Measurements from ENCODE around the gene PPP1R13B.

The PPP1R13B gene

GRCh38 chr14:103735815-103736545, 111.4 kb downstream of the PPP1R13B start:
- H3K4me3 ChIP-seq (ENCODE audit: low read depth, low read length) = no peak overlapping the region
- DNase-seq (ENCODE audit: low read depth) = no peak
- TF ChIP-seq, protein P1, sequence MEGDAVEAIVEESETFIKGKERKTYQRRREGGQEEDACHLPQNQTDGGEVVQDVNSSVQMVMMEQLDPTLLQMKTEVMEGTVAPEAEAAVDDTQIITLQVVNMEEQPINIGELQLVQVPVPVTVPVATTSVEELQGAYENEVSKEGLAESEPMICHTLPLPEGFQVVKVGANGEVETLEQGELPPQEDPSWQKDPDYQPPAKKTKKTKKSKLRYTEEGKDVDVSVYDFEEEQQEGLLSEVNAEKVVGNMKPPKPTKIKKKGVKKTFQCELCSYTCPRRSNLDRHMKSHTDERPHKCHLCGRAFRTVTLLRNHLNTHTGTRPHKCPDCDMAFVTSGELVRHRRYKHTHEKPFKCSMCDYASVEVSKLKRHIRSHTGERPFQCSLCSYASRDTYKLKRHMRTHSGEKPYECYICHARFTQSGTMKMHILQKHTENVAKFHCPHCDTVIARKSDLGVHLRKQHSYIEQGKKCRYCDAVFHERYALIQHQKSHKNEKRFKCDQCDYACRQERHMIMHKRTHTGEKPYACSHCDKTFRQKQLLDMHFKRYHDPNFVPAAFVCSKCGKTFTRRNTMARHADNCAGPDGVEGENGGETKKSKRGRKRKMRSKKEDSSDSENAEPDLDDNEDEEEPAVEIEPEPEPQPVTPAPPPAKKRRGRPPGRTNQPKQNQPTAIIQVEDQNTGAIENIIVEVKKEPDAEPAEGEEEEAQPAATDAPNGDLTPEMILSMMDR (IDR thresholded peaks at IDR 0.05; ENCODE audit: low read depth, low read length) = no peak
- TF ChIP-seq MYC (IDR thresholded peaks at IDR 0.05; ENCODE audit: low read depth, low read length) (no peak), POLR2A (IDR thresholded peaks at IDR 0.05; ENCODE audit: extremely low read depth, insufficient read length) (no peak), MAX (IDR thresholded peaks at IDR 0.05; ENCODE audit: low read depth, low read length) (no peak)

DNA sequence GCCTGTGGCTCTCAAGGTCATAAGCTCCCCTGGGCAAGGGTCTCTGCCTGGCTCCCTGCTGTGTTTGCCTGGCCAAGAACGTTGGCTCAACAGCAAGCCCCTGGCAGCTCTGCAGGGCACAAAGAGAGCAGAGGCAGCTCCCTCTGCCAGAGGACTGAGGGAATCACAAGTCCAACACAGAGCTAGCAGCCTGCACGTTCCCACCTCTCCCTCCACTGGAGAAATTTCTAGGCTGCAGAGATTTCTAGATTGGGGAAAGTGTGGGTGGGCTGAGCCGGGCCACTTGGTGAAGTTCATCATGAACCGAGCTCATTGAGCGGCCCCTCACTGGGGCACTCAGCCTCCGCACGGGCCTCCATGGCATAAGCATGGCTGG, 111.9 kb downstream of the PPP1R13B start:
- H3K4me3 ChIP-seq (ENCODE audit: low read depth, low read length) = no peak overlapping the region
- DNase-seq (ENCODE audit: low read depth) = no peak
- no peak for TF ChIP-seq MYC (IDR thresholded peaks at IDR 0.05; ENCODE audit: low read depth, low read length)
- no peak for TF ChIP-seq MAX (IDR thresholded peaks at IDR 0.05; ENCODE audit: low read depth, low read length)
- TF ChIP-seq POLR2A (IDR thresholded peaks at IDR 0.05; ENCODE audit: extremely low read depth, insufficient read length) = no peak
- TF ChIP-seq, protein P1 (IDR thresholded peaks at IDR 0.05; ENCODE audit: low read depth, low read length) = no peak

GRCh38 chr14:103735022-103735421, 112.4 kb downstream of the PPP1R13B start:
- TF ChIP-seq MYC (IDR thresholded peaks at IDR 0.05; ENCODE audit: low read depth, low read length) = no peak
- TF ChIP-seq, protein P1 (IDR thresholded peaks at IDR 0.05; ENCODE audit: low read depth, low read length) = no peak
- TF ChIP-seq MAX (IDR thresholded peaks at IDR 0.05; ENCODE audit: low read depth, low read length) = no peak
- no peak for TF ChIP-seq POLR2A (IDR thresholded peaks at IDR 0.05; ENCODE audit: extremely low read depth, insufficient read length)

GRCh38 chr14:103734081-103734888, 113.1 kb downstream of the PPP1R13B start:
- no peak overlapping the region for H3K4me3 ChIP-seq (ENCODE audit: low read depth, low read length)
- DNase-seq (ENCODE audit: low read depth) = no peak
- TF ChIP-seq POLR2A (IDR thresholded peaks at IDR 0.05; ENCODE audit: extremely low read depth, insufficient read length) (no peak), MYC (IDR thresholded peaks at IDR 0.05; ENCODE audit: low read depth, low read length) (no peak)

More at GRCh38 chr14:103735022-103735421, 112.4 kb downstream of the PPP1R13B start:
- H3K4me3 ChIP-seq (ENCODE audit: low read depth, low read length) = no peak overlapping the region
- no peak for DNase-seq (ENCODE audit: low read depth)

GRCh38 chr14:103733651-103734050, 113.7 kb downstream of the PPP1R13B start:
- H3K4me3 ChIP-seq (ENCODE audit: low read depth, low read length) = no peak overlapping the region
- DNase-seq (ENCODE audit: low read depth) = no peak
- TF ChIP-seq MAX (IDR thresholded peaks at IDR 0.05; ENCODE audit: low read depth, low read length) (no peak), POLR2A (IDR thresholded peaks at IDR 0.05; ENCODE audit: extremely low read depth, insufficient read length) (no peak), MYC (IDR thresholded peaks at IDR 0.05; ENCODE audit: low read depth, low read length) (no peak)
- TF ChIP-seq, protein P1 (IDR thresholded peaks at IDR 0.05; ENCODE audit: low read depth, low read length) = no peak

All from NB4 (cell line).